GM18951 (cell line): ENCODE results near the gene PKP3.
A peak's percentile ranks its signal among the peaks of the same experiment; 100 is the strongest.

Experiments used
- POLR2A ChIP-seq: IDR thresholded peaks from 4 replicates; pipeline ENCODE4 v1.6.1; 2011; ENCODE audit warnings: mild to moderate bottlenecking; ENCODE audit not compliant: insufficient read length, insufficient read depth; ENCODE audit errors: extremely low read depth
- in situ Hi-C: fragments of 300-500 bp; cut with MboI; formaldehyde crosslinking; loops from one replicate; pipeline ENCODE4 v1.12.0; 2022; ENCODE audit warnings: low sequenced_read_pairs, mixed read lengths, inconsistent platforms; ENCODE audit not compliant: unreplicated experiment

Gene PKP3

DNA sequence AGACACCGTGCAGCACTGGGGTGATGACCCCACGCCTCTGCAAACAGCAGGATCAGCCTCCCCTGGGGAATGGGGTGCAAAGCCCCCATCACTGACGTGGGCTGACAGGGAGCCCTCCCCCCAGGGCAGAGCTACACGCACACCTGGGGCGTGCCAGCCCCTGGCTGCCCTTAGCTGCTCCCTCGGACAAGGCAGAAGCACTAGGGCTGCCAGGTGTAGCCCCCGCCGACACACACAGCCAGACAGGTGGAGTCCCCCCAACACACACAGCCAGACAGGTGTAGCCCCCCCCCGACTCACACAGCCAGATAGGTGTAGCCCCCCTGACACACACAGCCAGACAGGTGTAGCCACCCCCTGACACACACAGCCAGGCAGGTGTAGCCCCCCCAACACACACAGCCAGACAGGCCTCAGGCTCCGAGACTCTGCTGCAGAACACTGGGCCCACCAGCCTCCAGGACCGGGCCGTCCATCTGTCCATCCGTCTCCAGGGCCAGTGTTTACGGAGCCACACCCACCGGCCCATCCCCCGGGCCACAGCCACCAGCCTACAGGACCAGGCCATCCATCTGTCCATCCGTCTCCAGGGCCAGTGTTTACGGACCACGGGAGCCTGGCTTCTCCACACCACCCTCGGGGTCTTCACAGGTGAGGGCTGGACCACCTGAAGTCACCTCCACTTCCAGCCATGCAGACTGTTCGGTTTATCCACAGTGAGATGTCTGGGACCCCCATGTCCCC lies 44.3 kb downstream of the PKP3 start:
- in situ Hi-C loops, result no loop called here
- no peak for TF ChIP-seq POLR2A

DNA sequence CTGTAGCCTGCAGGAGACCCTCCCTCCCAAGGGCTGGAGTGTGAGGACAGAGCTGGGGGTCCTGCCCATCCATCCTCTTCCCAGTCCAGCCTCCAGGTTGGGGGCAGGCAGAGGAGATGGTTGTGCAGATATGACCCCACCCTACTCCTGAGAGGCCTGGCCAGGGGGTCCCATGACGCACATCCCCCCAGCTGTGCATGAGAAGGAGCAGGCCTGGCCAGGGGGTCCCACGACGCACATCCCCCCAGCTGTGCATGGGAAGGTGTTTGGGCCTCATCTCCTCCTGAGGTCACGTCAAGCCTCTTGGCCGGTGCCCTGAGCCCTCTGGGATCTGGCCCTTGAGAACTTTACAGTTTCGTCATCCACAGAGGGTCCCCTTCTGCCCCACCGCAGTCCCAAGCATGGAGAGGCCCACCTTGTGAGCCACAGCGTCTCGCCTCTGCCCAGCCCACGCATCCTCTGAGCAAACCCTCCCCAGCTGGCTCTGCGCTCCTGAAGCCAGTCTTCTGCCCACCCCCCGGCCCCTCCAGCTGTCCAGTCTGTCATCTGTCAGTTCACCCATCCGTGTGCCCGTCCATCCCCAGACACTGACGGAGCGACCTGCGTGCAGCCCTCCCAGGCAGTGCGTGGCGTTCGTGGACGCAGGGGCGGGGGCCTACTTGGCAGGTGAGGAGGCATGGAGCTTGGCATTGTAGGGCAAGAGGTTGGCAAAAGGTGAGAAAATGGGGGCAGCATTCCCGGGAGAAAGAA lies 45.5 kb downstream of the PKP3 start:
- TF ChIP-seq POLR2A, result no peak
- in situ Hi-C loops, result no loop called here

DNA sequence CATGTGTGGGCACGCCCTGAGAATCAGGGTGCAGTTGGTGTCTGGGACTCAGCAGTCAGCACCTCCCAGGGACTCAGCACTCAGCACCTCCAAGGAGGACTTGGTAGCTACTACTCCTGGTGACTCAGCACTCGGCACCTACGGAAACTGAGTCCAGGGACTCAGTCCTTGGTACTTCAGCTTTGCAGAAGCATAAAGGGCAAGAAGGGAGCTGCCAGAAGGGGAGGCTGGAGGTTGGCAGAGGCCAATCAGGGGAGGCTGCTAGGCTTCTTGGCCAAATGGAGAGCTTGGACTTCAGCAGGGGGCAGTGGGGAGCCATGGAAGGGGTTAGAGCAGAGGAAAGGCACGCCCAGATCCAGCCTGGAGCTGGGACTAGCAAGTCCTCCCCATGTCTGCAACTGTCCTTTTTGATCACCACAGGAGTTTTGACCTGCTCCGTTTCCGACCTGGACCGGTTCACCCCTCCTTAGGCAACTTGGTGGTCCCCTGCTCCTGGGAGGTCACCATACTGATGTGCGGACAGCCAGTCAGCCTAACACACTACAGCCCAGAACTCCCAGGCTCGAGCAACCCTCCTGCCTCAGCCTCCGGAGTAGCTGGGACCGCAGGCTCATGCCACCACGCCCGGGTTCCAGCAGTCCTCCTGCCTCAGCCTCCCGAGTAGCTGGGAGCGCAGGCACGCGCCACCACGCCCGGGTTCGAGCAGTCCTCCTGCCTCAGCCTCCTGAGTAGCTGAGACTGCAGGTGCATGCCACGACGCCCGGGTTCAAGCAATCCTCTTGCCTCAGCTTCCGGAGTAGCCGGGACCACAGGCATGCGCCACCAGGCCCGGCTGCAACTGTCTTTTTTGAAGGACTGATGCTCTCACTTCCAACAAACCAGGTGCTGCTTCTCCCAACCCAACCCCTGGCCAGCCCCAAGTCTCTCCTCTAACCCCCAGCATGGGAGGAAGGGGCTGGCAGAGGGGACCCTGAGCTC lies 46.3 kb downstream of the PKP3 start:
- in situ Hi-C loops, result no loop called here
- TF ChIP-seq POLR2A, result no peak

- in situ Hi-C loops, result no loop called here
- no peak for TF ChIP-seq POLR2A
Measured at GRCh38 chr11:441043-441417, 47.0 kb downstream of the PKP3 start.

DNA sequence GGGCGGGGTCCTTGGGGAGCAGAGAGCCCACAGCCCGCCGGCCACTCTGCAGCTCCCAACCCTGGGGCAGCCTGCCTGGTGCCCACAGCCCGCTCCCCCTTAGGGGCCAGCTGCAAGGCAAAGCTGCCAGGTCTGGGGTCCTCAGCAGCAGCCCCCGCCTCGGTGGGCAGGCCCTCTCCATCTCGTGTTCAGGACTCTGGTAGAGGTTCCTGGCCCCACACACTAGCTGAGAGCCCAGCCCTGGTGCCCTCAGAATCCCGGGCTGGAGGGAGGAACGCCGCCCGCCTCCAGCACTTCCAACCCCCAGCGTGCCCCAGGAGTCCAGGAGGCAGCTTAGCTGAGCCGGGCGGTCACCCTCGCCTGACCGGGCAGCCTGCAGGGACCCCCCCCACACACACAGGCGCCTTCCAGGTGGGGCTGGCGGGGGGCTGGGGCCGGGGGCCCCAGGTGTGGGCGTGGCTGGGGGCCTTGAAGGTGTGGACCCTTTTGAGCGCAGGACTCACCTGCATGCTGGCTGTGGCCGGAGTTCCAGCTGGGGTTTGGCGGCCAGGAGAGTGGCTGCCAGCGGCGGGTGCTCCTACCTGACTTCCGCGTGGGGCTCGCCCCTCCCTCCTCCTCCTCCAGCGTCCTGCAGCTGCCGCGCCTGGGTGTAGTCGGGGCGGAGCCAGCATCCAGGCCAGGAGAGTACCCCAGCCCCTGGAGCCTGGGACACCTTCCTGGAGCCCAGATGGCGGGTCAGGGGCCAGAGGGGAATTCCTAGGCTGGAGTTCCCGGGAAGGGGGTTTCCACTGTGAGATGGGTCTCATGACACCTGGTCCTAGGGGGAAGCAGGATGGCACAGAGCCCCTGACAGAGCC lies 47.6 kb downstream of the PKP3 start, which contains the start of gene ANO9:
Gene ANO9 (minus strand): TSS at position 594 of the 857 bp plus-strand sequence. CDS start 85 bp downstream, at position 509.
- in situ Hi-C loops, result no loop called here
- TF ChIP-seq POLR2A, result peak; percentile 57

- in situ Hi-C loops, result no loop called here
- TF ChIP-seq POLR2A, result no peak
Measured at GRCh38 chr11:442611-443081, 48.6 kb downstream of the PKP3 start.

DNA sequence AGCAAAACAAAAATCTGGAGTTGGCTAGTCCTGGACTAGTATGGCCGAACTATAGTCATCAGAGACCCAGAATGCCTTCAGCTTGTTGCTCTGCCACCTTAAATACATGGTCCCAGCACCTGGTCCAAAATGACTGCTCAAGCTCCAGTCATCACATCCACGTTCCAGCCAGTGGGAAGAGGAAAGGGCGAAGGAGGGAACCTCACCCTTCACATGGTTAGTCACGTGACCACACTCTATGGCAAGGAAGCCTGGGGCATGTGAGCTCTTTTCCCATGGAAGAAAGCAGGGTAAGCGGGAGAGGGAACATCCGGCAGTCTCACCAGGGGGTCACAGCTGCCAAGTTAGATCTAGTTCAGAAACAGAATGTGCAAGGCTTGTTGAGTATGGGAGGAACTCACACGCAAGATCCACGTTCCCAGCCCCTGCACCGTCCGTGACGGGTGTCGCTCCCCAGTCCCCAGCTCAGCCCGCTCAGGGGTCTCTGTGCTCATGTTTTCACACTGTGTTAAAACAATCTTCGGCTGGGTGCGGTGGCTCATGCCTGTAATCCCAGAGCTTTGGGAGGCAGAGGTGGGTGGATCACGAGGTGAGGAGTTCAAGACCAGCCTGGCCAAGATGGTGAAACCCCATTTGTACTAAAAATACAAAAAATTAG lies 49.7 kb downstream of the PKP3 start:
- no peak for TF ChIP-seq POLR2A
- in situ Hi-C loops, result no loop called here

DNA sequence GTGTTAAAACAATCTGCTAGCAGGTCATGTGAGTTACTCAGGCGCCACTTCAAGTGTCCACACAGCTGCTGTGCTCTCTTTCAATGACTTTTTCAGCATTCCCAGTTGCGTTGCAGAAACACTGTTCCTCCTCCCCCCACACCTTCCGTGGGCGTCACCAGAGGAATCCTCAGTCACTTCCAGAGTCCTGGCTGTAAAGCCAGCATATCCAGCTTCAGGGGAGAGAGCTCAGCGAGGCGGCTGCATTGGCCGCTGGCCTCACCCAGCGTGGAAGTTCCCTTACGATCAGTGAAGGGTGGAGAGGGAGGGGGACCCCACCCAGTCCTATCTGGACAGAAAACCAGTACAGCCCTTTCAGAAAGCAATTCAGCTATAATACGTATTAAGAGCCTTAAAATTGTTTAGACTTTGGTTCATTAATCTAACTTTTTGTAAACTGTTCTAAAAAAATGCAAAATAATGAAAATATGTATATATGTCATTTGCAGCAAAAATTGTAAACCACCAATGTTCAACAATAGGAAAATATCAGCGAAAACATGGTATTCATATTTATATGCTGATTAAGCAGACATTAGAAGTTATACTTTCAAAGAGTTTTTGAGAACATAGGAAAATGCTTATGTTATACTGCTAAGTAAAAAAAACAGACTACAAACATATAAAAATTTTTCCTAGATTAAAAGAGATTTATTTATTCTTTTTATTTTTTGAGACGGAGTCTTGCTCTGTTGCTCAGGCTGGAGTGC lies 50.6 kb downstream of the PKP3 start:
- in situ Hi-C loops, result no loop called here
- TF ChIP-seq POLR2A, result no peak

DNA sequence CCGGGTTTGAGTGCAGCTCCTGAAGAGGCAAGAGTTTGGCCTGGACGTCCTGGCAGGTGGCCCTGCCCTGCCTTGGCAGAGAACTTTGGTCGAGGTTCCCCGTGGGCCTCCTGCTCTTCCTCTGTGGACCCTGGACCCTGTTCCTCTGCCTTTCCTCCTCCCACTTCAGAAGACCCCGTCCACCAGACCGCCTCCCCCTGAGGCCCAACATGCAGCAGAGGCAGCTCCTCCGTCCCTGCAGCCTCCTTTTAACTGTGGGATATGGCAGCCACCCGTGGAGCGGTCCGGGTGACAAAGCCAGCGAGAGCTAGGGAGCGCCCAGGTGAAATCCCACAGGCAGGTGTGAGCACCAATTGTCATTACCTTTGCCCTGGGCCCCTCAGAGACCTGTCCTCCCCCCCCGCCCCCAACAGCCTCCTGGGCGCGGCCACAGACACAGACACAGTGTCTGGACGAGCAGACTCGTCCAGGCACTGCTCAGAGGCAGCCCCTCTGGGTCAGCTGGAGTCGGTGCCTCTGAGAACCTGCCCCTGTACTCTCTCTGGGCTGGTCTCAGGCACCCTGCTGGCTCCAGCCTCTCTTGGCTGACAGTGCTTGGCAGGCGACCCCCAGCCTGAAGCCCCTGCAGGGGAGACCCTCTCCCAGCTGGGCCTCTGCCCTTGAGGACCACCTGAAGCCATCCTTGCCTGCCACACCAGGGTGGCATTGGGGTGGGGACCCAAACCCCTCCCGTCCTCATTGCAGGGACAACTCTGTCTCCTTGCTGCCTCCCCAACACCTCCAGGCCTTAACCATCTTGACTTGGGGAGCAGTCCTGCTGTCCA lies 52.0 kb downstream of the PKP3 start:
- in situ Hi-C loops, result no loop called here
- no peak for TF ChIP-seq POLR2A

DNA sequence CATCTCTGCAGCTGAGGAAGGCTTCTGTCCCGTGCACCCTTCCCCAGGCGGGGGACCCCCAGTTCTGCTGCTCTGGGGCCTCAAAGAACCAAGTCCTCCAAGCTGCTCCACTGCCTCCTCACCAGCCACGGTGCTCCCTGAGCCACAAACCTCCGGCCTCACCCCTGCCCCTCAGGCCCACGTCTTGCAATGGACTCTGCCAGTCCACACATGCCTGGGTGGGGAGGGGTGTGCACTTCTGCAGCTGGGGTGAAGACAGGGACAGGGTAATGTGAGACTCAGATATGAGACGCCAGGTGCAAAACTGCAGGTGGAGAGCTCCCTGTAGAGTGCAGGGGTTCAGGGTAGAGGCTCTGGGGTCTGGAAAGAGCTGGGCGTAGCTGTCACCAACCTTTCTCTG lies 52.9 kb downstream of the PKP3 start:
- TF ChIP-seq POLR2A, result no peak
- in situ Hi-C loops, result no loop called here
